Bronchial epithelial cell (primary cell): Measurements from ENCODE around the gene MMP2. TPM values are rescaled to one million over a fixed set of nuclear protein-coding genes. Genes with fewer than 3 reads are reported as not detected.

ENCODE experiments used
- DNase-seq: peaks from one replicate; pipeline ENCODE4 v3.0.0-alpha.2; 2010; ENCODE audit warnings: low read depth
- FAIRE-seq: peaks from 2 replicates; lab custom pipeline; 2011; peaks lifted over from hg19 to GRCh38; lab: Jason Lieb, UNC
- H3K27me3 ChIP-seq: 2 replicates; pipeline ENCODE4 v1.5.1; 2011; ENCODE audit warnings: low read length; ENCODE audit not compliant: control insufficient read depth, insufficient read depth
- H3K36me3 ChIP-seq: 2 replicates; pipeline ENCODE4 v1.5.1; 2011; ENCODE audit warnings: low read length; ENCODE audit not compliant: control insufficient read depth, insufficient read depth
- H3K4me3 ChIP-seq: 2 replicates; pipeline ENCODE4 v1.5.1; 2011; ENCODE audit warnings: mild to moderate bottlenecking, low read depth, low read length, control low read depth
- CTCF ChIP-seq: IDR thresholded peaks from 2 replicates; pipeline ENCODE4 v1.5.1; 2011; ENCODE audit warnings: mild to moderate bottlenecking, moderate library complexity, low read length, control low read depth, inconsistent platforms; ENCODE audit not compliant: insufficient read depth, severe bottlenecking
- total RNA-seq: library from RNA; depleted of rRNA; stranded (reverse); fragments of >200 nt; gene quantifications from 2 replicates; pipeline ENCODE4 v1.2.1, GENCODE V29; 2014

Gene MMP2
- total RNA-seq, 1 donor from 2014 or later: 12.4 TPM

- Histone ChIP-seq H3K27me3 (no peaks in the 10 kb centered on the region), H3K36me3 (peaks cover 2% of the 10 kb centered on the region), H3K4me3 (no peak overlapping the region)
- FAIRE-seq: no peak
- DNase-seq: peak; percentile 75
- TF ChIP-seq CTCF: no peak
Measured at GRCh38 chr16:55482056-55482455, 3.1 kb downstream of the MMP2 start.

GRCh38 chr16:55487048-55487803 is 8.2 kb downstream of the MMP2 start:
- FAIRE-seq (no peak), DNase-seq (no peak)
- Histone ChIP-seq H3K4me3 (no peak overlapping the region), H3K27me3 (no peaks in the 10 kb centered on the region), H3K36me3 (peaks cover 2% of the 10 kb centered on the region)
- no peak for TF ChIP-seq CTCF

GRCh38 chr16:55488306-55488705 is 9.3 kb downstream of the MMP2 start:
- no peak for FAIRE-seq
- no peak overlapping the region for H3K4me3 ChIP-seq
- no peak for TF ChIP-seq CTCF
- DNase-seq: no peak
- H3K27me3 ChIP-seq: no peaks in the 10 kb centered on the region
- H3K36me3 ChIP-seq: peaks cover 2% of the 10 kb centered on the region

- DNase-seq: no peak
- Histone ChIP-seq H3K36me3 (no peaks in the 10 kb centered on the region), H3K27me3 (no peaks in the 10 kb centered on the region), H3K4me3 (no peak overlapping the region)
- TF ChIP-seq CTCF: no peak
- no peak for FAIRE-seq
Measured at GRCh38 chr16:55489119-55489955, 10.3 kb downstream of the MMP2 start.

GRCh38 chr16:55489956-55490265 is 10.9 kb downstream of the MMP2 start:
- Histone ChIP-seq H3K36me3 (no peaks in the 10 kb centered on the region), H3K4me3 (no peak overlapping the region), H3K27me3 (no peaks in the 10 kb centered on the region)
- TF ChIP-seq CTCF: no peak
- FAIRE-seq (no peak), DNase-seq (no peak)
